HG03139 (cell line): Measurements from ENCODE around the gene GPR55.
A peak's percentile ranks its signal among the peaks of the same experiment; 100 is the strongest.

Experiments used
- ATAC-seq: cut with Tn5 transposase; IDR thresholded peaks from one replicate; pipeline ENCODE4 v1.9.1; 2021; ENCODE audit not compliant: unreplicated experiment

GPR55 gene

GRCh38 chr2:230902180-230902899, 22.7 kb downstream of the GPR55 start:
- peak; percentile 60 for ATAC-seq

- ATAC-seq = no peak
Observed at GRCh38 chr2:230901006-230901405, 24.0 kb downstream of the GPR55 start.

- ATAC-seq = no peak
Observed at GRCh38 chr2:230900336-230900995, 24.6 kb downstream of the GPR55 start.

- ATAC-seq = no peak
Observed at GRCh38 chr2:230899786-230900185, 25.3 kb downstream of the GPR55 start.

GRCh38 chr2:230899287-230899686, 25.8 kb downstream of the GPR55 start:
- no peak for ATAC-seq

DNA sequence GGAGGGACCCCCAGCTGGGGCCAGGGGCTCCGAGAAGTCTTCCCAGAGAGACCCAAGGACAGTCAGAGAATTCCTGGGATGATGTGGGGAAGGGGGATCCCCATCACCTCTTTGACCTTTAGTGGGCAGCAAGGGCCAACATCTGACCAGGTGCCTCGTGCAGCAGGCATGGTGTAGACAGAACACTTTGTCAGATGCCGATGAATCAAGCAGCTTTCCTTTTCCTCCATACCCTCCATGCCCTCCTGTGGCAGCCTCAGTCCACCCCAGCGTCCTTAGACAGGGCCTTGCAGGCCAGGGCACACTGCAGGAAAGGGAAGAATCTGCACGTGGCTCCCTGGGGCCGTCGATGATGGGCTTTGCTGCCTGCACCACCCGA, 26.3 kb downstream of the GPR55 start:
- no peak for ATAC-seq

DNA sequence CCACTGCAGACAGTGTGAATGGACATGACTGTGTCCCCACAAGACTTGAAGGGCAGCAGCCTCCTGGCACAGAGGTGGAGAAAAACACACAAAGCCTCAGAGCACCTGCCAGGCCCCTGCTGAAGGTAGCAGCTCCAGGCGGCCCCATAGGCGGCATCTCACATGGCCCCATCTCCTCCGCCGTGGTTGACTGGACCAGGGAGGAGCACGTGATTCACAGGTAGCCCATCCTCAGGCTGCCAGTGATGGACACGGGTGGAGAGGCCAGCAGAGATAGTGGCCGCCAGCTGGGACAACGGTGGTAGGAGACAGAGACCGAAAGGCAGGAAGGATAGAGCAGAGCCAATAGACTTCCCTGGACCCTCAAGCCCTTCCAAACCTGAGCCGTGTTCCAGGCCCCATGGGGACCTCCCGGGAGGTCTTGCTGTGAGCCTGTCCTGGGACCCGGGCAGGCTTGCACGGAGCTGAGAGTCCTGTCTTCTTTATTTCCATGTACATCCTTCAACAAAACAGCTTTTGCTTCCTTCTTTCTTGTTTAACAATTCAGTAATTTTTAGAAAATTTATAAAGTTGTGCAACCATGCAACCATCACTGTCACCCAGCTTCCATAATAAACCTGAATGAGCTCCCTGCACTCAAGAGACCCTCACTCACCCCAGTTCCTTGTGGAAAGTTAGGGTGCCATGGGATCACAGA, 26.9 kb downstream of the GPR55 start:
- ATAC-seq = no peak

DNA sequence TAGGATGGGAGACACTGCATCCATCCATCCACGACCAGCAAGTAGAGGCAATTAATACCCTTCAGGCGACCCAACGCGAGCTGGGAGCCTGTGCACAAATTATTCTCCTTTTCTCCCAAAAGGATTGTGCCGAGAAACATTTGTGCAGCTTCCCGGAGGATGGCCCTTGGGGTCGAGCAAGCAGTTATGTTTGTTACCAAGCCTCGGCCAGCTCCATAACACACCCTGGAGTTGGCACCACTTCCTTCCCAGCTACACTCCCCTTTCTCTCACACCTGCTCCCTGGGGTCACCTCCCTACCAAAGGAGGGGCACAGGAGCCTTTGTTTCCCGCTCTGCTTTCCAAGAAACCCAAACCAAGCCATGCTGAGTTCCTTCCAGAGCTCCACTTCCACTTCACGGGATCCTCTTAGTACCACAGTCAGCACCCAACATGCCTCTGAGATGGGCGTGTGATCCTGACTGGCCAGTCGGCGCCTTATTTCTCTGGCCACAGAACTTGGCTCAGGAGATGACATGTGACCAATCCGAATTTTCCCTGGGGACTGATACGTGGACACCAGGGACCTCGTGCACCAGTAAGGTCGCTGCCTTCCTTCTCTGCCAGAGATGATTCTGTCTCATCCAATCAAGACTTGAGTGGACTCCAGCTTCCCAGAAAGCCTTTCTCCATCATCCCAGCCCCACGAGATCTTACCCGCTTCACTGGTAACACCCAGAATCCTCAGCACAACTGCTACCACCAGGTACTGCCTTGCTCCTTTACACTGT, 28.5 kb downstream of the GPR55 start:
- ATAC-seq = no peak

GRCh38 chr2:230895536-230896345, 29.3 kb downstream of the GPR55 start:
- no peak for ATAC-seq

DNA sequence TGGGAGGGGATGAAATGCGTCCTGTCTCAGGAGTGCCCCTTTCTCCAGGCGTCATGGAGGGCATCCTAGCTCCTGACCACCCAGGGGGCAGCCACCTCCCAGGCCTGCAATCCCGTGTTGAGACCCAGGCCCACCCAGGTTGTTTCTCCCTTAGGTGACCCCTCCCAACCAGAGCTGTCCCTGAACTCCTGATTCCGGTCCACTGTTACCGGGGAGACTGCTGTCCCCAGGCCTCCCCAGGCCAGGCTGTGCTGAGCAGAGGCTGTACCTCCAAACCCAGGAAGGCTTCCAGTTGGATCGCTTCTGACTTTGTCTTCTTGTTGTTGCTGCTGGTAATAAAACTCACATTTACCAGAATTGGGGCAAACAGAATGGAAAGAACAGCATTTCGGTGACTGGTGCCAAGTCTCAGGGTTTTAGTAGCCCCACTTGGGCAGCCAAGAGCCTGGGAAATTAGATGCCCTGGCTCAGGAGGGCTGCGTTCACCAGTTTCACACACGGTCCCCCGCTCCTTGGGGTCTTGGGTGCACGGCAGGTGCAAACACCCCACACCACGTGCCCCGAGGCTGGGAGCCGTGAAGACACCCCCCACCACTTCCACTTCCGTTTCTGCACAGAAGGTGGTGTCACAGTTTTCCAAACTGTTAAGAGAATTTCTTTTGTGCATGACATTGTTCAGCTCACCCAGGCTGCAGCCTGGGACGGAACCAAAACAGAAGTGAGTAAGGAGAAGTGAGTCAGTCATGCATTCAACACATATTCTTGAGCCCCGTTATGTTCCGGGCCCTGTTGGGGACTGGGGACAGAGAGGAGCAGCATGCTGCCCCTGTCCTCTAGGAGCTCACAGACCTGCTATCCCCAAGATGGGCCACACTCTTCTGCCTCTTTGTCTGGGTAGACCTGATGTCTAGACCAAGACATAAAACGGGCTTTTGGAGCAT, 30.9 kb downstream of the GPR55 start:
- ATAC-seq = no peak

- ATAC-seq = peak; percentile 60
Observed at GRCh38 chr2:230893338-230893737, 31.7 kb downstream of the GPR55 start.

DNA sequence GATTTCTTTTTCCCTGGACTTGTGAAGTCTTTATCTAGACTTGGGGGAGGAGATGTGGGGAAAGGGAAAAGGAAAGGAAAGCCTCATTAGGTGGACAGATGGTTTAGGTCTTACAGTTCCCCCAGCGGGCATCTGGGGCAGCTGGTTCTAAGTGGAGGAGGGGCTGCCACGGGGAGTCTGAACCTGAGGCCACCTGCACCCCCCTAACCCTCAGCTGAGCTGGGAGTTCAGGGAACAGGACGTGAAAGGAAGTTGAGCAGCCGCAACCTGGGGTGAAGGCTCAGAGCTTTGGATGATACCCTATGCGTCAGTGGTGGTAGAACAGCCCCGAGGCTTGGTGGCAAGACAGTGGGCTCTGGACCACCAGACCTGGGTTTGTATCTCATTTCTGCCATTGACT, 33.5 kb downstream of the GPR55 start:
- ATAC-seq = no peak

- no peak for ATAC-seq
Observed at GRCh38 chr2:230891064-230891463, 34.0 kb downstream of the GPR55 start.

GRCh38 chr2:230890646-230891045, 34.4 kb downstream of the GPR55 start:
- no peak for ATAC-seq

GRCh38 chr2:230889911-230890601, 35.0 kb downstream of the GPR55 start:
- ATAC-seq = no peak

DNA sequence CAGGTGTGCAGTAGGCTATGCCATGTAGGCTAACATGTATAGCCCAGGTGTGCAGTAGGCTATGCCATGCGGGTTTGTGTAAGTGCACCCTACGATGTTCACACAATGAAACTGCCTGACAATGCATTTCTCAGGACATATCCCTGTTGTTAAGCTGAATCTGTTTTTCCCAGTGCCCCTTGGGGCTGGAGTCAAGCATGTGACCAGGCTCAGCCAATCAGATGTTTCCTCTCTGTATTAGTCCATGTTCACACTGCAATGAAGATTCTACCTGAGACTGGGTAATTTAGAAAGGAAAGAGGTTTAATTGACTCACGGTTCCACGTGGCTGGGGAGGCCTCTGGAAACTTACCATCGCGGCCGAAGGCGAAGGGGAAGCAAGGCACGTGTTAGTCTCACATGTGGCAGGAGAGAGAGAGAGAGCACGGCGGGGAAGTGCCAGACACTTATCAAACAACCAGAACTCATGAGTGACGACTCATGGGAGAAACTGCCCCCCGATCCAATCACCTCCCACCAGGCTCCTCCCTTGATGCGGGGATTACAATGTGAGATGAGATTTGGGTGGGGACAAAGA, 36.1 kb downstream of the GPR55 start:
- no peak for ATAC-seq

DNA sequence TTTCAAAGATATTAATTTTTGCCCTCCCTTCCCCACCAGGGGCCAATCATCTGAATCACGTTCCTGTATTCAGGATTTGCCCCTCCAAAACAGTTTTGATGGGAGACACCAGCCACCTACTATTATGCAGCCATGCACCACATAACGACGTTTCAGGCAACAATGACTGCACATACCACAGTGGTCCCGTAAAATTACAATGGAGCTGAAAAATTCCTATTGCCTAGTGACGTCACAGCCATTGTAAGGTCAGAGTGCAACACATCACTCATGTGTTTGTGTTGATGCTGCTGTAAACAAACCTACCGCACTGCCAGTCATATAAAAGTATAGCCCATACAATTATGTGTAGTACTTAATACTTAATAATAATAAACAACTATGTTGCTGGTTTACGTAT, 37.7 kb downstream of the GPR55 start:
- no peak for ATAC-seq

DNA sequence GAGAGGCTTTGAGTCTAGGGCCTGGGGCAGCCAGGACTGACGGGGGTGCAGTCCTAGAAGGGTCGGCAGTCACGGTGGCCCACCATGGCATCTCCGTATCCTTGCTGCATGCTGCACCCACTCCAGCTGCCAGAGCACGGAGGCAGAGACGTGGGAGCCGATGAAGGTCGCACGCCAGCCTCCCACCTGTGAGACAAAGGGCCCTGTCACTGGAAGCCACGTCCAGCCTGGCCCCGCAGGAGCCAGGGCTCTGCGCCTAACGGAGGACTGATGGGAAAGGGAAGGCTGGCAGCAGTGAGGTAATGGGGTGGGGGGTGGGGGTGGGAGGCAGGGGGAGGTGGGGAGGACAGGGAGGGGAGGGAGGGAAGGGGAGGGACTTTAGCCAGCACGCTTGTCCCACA, 38.4 kb downstream of the GPR55 start:
- ATAC-seq = no peak

GRCh38 chr2:230886206-230886605, 38.8 kb downstream of the GPR55 start:
- no peak for ATAC-seq
